Fibroblast of skin of right quadriceps (primary cell): ENCODE data around the gene SHISA9.

Experiments used
- DNase-seq: peaks from one replicate; pipeline ENCODE4 v3.0.0-alpha.2; 2013

The SHISA9 gene

DNA sequence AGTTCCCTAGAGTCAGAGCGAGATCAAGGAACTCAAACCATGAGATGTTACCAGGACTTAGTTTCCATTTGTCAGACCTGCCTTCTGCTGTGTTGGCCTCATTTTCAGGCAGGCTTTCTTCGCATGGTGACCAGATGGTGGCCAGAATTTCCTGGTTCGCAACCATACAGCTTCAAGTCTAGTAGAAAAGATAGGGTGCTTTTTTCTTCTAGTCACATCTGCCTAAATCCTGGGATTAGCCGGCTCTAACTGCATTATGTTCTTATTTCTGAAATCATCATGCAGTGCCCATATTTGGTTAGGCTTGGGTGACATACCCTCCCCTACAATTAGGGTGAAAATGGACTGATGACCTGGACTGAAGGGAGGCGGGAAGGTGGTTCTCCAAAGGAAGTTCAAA is 131.5 kb downstream of the SHISA9 start:
- no peak for DNase-seq

DNA sequence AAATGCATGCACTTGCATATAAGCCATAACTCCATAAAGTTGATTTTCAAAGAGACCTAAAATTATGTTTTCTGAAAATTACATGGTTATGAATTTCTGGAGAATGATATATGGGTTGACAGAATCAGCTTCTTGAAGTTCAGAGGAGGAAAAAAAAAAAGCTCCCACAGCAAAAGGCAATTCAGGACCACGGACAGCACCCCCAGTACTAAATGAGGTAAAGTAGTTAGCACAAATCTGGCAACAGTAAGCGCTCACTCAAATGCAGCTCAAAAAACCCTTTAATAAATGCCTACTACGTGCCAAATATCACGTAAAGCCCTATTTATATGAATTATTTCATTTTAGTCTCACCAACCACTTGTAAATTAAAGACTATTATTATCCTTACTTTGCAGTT is 135.2 kb downstream of the SHISA9 start:
- peak; percentile 22 for DNase-seq

DNA sequence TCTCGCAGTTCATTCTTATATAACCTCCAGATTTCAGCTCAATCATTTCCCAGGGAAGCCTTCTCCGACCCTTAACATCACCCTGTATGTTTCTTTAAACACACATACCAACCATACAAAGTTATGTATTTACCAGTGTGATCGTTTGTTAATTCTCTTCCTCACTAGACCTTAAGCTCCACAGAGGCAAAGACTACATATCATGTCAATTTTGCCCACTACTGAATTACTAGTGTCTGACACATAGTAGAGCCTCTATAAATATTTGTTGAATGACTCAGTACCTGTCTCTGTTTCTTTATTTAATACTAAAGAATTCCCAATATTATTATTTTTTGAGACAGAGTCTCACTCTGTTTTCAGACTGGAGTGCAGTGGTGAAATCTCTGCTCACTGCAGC is 137.2 kb downstream of the SHISA9 start:
- no peak for DNase-seq

DNA sequence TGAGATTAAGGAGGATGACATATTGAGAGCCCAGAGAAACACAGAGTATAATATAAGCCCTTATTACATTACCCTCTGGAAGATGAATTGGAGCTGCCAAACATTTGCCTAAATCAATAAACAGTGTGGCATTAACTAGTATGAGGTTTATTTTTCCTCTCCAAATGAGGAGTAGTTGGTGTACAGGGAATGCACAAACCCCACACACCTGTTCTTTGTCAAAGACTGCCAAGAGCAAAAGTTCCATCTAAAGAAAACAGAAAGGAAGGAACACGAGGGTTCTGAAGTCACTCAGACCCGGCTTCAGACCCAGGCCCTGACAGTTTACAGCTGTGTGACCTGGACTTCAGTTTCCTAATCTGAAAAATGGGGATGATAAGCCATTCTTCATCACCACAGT is 138.1 kb downstream of the SHISA9 start:
- no peak for DNase-seq

DNA sequence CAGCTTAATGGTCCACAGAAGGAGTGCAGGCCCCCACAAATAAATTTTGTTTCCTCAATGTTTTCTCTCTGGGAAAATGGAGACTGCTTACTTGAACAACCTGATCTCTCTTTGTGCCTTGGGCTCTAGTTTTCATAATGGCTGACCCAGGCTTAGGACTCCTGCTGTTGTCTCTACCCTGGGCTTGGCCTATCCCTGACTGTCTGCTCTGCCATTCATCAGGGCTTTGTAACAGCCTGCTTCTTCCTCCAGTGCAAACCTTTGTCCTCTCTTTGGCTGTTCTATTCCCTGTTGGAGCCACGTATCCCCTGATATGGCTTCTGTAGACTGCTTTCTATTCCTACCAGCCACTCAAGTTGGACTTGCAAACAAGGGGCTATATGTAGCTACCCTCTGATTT is 139.8 kb downstream of the SHISA9 start:
- DNase-seq = no peak

DNA sequence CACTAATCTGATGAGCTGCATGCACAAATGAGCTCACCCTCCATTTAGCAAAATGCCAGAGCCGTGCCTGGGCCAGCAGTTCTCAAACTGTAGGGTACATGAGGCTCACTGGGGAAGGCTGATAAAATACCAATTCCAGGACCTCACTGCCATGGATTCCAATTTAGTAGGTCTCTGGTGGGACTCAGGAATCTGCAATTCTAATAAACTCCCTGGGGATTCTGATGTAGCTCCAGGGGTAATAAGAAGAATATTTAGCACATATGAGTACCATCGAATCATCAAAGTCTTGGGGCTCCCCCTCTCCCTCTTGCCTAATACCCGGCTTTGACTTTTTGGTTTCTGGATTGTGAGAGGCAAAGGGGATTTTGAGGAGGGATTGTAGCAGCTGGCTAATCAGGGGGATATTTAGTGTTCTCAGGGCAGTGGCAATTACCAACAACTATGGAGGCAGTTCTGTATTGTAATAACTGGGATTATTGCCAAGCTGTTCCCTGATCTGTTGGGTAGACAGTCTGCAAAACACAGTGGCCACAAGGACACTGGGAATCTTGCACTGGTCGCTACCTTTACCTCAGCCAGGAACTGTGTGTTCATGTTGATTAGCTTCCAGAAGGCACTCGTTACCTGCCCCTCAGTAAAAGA is 140.4 kb downstream of the SHISA9 start:
- no peak for DNase-seq

DNA sequence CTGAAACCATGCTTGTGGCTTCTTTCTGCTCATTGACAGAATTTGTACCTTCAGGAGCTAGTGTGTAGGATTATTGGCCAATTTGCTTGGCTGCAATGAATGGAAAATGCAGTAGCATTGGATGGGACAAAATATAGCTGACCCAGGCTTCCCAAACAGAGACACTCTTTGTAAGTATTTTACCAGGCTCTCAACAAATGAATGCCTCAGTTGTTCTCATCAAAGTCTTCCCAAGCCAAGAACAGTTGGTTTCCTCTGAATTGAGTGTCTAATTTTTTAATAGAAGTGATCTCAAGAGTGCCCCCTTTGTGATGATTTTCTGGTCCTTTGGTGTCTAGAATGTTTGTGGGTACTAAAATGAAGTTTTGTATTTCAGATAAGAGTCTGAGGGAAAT is 140.9 kb downstream of the SHISA9 start:
- DNase-seq = no peak

DNA sequence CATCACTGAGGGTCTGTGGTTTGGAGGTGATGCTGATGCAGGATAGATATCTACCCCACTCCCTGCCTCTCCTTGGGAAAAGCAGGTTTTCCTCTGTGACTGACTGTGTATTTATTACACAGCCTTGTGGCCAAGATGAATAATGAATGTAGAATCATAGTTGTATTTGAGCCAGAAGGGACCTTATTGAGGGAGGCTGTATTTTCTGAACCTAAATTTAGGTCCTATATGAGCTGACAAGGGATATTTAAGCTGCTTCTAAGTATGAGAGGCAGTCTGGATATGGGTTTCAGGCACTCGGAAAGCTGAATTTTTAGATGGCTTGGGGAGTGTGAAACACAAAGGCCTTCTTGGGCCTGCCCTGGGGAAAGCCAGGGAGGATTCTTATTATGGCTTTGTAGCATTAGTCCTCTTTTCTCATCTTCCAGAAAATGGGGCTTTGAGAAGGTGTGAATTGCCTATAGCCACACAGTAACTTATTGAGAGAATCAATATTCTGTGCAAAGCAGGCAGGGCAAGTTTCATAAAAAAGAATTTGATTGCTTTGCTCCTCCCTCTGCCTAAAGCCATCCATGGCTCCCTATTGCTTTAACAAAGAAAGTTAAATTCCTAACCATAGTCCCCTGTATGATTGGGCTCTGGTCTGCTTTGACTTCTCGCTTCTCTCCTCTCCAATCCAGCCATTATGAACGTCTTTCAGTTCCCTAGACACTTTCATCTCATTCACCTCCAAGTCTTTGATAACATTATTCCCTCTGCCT is 144.8 kb downstream of the SHISA9 start:
- no peak for DNase-seq

DNA sequence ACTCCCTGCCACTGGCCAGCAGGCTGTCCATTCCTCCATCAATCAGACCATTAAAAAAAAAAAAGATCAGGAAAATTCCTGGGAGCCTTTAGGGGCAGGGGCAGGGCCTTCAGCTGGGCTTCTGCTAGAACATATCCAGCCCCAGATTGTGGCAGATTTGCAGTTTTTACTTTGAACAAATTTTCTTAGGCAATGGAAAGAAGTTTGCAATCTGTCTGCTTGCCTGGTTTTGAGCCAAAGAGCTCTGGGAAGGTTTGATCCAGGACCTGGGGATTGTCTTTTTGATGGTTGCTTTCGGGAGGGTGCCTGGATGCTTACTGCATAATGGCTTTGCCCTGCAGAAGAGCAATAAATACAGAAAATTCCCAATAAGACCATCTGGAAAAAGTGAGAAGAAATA is 145.9 kb downstream of the SHISA9 start:
- DNase-seq = no peak

DNA sequence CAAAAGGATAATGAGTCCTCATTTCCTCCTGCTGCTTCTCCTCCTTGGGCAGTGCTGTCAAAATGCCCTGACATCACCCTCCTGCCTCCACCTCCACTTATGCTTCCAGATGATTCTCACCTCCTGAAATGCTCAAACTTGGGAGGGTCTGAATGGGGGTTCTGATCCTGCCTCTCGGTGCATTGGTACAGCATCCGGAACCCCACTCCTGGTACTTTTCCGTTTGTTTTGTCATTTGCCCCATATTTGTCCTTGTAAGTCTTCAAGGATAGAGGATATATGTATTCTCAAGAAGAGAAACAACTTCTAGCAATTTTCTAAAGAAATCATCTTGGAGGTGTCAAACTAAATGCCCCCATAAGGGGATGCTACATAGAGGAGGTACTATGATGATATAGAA is 148.3 kb downstream of the SHISA9 start:
- no peak for DNase-seq

DNA sequence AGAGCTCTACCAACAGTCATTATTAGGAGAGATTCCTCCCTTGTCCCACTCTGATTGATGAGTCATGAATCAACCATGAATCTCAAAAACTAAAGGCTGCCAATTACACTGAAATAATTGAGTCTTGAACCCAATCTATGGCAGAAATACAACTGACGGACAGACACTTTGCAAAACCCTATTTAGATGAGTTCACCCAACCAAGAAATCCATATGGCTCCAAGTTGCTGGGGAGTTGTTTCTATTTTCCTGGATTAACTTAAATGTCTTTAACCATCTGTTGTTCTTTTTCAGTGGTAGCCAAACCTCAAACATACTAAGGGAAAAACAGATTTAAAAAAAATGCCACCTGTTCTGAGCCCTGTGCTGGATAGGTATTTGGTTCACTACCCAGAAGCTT is 151.0 kb downstream of the SHISA9 start:
- DNase-seq = no peak

DNA sequence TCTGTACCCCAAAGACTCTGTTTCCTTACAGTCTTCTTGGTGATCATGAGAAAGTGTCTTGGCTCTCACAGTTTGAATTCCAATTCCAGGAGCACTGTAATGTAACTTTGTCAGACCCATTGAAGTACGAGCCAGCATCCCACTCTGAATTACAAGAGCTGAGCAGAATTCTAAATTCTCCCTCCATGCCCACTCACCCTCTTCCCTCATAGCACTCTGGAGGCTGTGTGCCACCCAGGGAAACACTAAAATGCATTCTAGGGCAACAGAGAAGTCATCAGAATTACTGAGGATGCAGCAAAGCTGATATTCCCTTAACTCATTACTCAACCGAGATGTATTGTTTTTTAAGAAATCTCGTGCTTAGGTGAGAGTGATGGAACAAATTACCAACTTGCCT is 154.1 kb downstream of the SHISA9 start:
- no peak for DNase-seq

DNA sequence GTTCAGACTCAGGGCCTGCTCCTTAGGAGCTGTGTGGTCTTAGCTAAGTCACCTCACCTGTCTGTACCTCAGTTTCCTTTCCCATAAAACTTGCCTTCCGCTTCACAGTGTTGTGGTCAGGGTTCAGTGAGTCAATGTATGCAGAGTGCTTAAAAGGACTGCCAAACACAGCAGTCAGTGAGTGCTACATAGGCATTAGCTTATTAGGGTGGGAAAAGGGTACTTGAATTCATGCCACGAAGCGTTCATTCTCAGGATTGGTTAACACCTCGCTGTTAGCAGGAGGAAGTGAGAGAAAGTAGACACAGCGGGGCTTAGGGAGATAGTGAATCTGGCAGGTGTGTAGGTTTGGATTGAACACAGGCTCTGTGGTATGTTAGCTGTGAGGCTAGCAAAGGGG is 155.2 kb downstream of the SHISA9 start:
- DNase-seq = no peak

DNA sequence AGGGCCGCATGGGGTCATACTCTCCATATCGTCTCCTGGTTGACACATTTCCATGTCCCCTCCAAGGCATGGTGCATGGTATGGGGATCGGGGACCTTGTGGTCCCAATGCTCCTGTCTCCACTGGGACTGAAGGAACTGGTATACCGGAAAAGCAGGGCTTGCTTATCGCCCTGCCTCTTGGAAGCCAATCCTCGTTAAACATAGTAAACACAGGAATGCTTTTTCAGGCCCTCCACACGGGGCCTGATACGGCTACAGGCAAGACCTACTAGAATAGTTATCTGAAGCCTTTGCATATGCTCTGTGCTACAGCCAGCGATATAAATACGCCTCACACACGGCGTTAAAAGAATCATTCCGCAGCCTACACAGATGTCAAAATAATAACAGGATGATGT is 159.5 kb downstream of the SHISA9 start:
- DNase-seq = no peak

DNA sequence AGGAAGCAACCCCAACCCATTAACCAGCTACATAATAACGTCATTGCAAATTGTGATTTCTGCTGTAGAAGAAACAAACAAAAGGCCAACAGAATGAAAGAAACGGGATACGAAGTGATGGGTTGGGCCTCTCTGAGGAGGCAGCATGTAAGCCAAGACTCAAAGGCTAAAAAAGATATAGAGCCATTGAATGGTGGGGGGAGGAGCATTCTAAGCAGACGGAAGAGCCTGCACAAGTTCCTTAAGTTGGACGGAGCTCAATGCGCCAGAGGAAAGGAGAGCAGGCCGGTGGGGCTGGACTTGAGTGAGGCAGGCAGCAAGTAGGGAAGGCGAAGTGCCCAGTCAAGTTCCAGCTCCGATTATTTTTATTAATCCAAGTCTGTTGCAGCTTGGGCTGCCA is 160.3 kb downstream of the SHISA9 start:
- no peak for DNase-seq

DNA sequence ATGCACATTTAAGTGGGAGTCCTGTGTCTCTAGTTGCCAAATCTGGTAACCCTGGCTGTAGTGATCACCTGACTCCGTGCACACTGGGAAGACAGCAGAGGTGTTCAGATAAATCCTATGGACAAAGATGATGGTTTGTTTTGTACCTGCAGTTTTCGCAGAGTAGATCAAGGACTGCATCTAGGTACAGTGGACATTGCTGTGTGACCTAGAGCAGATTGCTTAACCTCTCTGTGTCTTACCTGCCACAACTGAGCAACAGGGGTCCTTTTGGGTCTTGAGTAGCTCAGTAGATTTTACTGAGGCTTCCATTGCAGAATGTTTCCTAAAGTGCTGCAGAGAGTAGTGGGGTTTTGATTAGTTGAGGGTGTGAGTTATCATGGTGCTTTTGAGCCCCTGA is 160.8 kb downstream of the SHISA9 start:
- DNase-seq = no peak

DNA sequence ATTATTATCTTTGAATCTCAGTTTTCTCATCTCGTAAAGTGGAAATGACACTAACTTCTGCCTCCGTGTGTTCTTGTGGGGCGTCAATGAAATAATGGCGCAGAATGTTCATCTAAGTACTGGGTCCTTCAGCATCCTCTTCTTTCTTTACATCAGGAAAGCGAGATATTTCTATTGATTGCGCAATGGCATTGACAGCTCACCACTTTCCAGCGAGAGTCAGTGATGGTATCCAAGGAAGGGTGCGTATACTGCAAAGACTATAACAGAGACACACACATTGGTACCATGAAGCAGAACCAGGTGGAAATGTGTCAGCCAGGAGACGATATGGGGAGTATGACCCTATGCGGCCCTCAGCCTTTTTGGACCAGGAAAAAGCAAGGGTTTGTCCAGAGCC is 162.1 kb downstream of the SHISA9 start:
- DNase-seq = no peak

DNA sequence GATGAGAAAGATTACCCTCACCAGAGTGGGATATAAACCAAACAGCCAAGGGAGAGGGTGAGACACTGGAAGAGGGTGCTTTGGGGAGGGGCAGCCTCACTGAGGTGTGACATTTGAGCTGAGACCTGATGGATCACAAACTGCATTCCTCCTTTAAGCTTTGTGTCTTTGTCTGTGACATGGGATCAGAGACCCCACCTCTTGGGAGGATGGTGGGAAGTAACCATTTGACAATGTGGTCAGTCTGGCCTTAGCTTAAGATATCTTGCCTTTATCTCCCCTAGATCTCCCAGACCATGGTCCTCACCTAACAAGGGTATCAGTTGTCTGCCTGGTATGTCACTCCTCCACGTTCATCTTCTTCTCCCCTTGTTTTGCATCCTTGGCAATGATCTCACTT is 163.4 kb downstream of the SHISA9 start:
- no peak for DNase-seq

DNA sequence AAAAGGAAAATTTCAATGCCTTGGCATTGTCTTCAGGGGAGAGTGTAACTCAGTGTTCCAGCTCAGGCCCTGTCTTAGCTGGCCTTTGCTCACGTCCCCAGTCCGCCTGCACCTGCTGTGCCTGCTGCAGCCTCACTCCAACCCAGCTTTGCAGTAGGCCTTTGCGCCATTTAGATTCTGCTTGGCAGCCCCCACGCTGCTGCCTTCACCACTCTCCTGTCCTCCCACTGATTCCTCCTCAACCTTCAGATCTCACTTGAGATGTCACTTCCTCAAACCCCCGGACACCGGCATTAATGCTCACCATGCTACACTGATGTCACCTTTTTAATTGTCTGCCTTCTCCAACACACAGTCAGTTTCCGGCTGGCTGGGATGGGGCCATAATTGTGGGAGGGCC is 166.2 kb downstream of the SHISA9 start:
- no peak for DNase-seq

DNA sequence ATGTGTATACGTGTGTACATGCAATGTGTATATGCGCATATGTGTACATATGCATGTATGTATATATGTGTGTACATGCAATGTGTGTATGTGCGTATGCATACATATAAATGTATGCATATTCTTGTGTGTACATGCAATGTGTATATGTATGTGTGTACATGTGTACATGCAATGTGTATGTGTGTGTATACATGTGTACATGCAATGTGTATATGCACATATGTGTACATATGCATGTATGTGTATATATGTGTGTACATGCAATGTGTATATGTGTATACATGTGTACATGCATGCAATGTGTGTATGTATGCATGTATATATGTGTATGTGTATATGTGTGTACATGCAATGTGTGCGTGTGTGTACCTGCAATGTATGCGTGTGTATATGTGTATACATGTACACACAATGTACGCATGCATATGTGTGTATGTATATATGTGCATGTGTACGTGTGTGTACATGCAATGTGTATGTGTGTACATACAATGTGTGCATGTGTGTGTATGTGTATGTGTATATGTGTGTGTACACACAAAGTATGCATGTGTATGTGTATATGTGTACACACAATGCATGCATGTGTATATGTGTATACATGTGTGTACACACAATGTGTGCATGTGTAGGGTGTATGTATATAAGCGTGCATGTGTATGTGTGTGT is 167.7 kb downstream of the SHISA9 start:
- no peak for DNase-seq

DNA sequence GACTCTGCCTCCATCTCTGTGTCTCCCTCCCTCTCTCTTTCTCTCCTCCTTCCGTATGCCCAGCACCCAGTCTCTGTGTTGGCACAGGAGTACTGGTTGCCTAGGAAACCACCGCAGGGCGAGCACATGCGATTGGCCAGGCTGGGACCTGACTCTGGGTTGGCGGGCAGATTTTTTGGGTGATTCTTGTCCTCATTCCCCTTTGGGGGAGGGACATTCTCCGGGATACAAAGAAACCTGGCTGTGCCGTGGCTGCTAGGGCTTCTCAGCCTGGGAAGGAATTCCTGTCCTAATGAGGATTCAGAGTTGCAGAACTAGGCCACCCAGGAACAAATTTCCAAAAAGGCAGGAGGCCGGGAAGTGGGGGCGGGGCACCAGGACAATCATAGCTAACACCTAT is 168.9 kb downstream of the SHISA9 start:
- no peak for DNase-seq

DNA sequence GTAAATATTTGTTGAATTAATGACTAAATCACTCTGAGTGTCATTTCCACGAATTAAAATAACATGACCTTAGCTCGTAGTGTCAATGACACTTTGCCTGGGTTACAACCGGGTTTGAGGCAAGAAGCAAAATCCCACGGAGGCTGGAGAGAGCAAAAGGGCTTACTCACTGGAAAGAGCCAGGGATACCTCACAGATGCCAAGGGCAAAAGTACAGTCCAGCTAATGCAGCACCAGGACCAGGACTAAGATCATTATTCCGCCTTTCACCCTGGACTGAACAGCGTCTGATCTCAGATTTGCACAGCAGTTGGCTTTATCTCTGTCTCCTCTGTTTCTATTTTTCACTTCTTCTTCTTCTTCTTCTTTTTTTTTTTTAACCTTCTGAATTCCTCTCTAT is 175.5 kb downstream of the SHISA9 start:
- DNase-seq = no peak

DNA sequence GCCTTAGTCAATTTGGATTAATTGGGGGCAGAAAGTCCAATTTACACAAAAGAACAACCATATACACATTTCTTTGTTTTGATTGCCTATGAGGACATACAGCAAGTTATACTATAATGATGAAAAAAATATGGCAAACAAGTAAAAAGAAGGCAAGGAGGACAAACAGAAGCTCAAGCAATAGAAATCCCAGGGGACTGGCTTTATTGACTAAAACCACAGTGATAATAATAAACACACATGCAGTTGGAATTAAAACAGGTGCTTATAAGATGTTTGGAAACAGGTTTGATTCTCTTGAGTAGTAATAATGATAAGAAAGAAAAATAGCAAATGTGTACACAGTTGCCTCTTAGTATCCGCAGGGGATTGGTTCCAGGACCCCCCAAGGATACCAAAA is 176.4 kb downstream of the SHISA9 start:
- DNase-seq = no peak

DNA sequence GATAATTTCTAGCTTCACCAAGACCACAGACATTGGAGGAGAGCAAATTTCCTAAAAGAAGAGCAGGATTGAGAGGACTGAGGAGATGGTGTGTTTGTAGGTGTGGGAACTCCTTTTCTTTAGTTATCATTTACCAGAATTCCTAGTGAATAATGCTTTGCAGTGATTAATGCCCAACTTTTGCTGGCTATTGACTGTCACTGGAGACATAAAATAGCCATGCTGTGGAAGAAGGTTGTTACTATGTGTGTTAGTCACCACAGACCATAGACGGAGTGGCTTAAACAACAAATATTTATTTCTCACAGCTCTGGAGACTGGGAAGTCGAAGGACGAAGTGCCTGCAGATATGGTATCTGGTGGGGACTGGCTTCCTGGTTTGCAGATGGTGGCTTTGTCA is 179.1 kb downstream of the SHISA9 start:
- DNase-seq = no peak
